DMS53 (cell line): Measurements from ENCODE around the gene PLCL1.

ENCODE experiments used
- DNase-seq: peaks from one replicate; lab custom pipeline; 2025; lab: John Stamatoyannopoulos, UW

Gene PLCL1

DNA sequence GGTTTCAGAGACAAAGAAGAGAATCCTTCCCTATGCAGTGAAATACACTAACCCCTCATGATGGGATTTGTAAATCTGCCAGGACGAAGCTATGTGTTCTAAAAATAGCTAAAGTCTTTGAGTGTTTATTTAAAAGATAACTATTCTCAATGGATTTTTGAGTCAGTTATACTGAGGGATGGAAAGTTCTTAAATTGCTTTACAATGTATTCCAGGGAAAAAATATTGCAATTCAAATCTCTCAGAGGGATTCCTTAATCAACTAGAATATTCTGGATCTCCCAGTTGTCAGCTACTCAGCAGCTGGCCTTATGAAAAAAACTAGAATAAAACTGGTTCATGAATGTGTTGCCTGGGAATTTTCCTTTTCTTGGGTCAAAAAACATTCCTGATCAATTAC, 312.4 kb downstream of the PLCL1 start:
- DNase-seq: no peak

DNA sequence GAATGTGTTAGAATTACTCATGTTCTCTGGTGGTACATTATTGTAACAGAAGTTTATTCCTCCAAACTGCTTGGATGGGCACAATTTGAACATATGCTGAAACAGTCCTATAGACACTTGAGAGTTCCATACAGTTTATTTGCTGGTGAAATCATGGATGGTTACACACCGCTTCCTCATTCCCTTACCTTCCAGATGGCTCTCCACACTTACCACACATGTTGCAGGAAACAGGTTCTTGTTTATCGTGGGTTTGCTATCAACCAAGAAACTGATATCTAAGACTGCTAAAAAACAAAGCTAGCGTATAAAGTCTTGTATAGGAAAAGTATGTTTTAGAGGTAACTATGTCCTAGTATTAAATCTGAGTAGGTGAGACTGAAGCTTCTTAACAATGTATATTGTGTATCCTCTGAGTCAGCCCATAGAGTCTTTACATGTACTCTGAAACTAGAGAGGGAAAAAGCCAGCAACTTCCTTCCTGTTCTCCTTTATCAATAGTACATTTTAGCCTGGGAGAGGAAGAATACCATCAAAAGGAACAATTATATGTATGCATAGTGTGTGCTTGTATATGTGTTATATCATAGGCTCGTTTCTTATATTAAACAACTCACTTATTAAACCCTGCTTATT, 313.1 kb downstream of the PLCL1 start:
- DNase-seq: peak; percentile 49

DNA sequence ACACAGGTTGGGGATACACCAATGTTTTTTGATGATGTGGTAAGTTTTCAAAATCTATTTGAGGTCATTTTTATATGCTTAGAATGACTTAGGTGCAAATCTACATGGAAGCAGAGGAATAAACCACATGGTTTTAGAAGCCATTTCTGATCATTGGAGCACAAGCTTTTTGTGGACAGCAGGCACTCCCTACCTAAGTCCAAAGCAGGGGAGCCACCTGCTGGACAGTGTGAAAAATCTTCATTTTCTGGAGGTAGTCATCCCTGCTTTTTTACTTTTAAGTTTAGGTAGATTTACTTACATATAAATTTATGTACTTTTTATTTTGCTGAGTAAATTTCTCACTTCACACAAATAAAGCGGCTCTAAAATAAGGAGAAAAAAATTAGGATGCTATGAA, 323.2 kb downstream of the PLCL1 start:
- DNase-seq: peak; percentile 86

DNA sequence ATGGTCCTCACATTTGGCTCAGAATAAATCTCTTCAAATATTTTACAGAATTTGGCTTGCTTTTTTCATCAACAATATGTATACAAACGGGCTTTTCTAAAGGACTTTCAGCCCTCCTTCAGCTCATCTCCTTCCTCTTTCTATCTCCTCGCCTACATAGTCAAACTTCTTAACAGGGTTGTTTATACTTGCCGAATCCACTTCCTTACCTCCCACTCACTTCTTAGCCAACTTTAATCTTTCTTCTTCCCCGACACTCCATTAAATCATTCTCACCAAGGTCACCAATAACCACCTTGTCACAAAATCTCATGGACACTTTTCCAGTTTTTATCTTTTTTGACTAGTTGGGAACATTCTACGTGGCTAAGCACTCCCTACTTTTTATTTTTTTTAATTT, 325.2 kb downstream of the PLCL1 start:
- DNase-seq: no peak

DNA sequence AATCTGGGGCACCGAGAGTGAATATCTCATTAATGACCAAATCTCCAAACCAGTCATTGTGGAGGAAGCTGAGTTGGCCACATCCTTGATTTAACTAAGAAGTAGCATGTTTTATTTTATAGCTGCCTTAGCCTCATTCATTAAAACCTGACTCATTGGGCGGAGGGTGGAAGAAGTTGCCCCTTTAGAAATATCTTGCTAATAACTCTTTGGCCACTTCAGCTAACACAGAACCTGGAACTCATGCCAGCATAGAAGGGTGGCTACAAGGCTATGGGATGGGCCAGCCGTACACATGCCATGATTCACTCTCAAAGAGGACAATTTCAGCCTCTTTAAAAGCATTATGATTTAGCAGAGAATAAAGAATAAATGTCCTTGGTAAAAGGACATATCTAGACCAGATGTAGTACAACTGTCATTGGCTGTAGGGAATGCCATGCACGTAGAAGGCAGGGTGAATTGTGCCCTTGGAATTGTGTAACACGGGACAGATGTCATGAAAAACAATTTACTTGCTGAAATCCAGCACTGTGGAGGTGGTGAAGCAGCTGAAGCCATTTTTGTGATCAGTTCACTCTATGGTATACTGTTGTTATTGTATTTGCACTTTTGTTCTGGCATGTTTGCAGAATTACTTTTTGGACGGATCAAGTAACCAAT, 330.0 kb downstream of the PLCL1 start:
- no peak for DNase-seq

DNA sequence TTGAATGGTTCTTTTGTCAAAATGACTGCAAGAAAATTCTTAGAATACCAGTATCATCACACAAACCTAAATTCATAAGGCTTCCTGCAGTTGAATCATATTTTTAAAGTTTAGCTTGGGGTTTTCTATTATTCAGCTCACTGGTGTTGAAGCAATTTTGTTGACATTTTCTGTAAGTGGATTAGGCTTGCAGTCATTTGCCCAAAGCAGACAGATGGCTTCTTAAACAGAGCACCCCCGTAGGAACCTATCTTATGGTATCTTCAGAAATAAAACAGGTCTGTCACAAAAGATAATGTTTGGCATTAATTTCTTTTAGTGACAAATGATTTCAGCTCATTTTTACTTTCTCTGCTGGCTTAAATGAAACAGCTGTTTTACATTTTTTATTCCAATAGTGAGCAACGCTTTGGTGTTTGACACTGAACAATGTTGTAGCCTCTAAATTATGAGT, 331.1 kb downstream of the PLCL1 start:
- no peak for DNase-seq

DNA sequence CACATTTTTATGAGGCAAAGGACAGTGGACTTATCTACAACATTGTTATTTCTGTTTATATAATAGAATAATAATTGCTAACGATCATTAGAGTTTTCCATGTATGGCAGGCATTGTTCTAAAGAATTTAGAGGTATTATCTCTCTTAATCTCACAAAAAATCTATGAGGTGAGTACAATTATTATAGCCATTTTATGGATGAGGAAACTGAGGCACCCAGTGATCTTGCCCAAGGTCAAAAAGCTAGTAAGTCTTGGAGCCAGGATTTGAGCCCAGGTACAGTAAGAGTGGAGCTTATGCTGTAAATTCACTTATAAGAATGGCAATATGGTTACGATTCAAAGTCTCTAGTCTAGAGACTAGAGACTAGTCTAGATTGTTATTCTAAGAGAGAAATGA, 331.7 kb downstream of the PLCL1 start:
- no peak for DNase-seq

DNA sequence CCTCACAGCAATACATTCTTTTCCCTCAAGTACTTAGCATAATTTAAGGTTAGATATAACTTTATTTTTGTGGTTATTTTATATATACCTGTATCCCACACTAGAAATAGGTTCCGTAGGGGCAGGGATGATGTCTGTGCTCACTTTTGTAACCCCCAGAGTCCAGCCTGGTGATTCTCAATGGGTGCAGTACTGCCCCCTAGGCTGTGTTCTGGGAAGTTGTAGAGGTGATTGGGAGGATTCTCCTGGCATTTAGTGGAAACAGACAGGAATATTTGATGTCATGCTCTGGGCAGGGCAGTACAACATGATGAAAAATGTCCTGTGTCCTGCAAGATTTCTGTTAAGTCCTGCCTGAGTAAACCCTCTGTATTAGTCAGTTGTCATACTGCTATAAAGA, 333.3 kb downstream of the PLCL1 start:
- DNase-seq: no peak

DNA sequence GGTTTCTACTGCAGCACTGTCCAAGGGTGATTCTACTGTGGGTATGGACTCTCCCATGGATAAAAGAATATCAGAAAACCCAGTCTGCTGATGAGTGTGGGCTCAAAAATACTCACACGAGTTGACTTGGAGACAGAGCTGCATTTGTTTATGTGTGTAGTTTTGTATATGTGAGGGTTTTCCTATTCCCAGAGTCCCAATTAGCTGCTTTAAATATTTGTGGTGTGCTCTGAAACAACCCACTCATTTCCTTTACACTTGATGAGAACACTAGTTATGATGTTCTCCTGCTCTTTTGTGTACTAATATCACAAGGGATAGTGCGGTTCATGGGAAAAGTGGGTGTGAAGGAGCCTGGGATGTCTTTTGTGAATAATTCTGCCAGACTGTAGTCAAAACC, 337.3 kb downstream of the PLCL1 start:
- DNase-seq: no peak

DNA sequence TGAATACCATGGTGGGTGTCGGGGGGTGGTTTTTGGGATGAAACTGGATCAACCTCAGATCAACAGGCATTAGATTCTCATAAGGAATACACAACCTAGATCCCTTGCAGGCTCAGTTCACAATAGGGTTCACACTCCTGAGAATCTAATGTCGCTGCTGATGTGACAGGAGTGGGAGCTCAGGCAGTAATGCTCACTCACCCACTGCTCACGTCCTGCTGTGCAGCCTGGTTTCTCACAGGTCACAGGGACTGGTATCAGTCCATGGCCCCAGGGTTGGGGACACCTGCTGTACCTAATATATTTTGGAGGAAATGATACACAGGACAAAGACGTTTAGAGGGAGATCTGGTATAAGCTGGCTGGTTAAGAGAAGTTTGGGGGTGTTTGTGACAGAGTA, 338.8 kb downstream of the PLCL1 start:
- DNase-seq: no peak

DNA sequence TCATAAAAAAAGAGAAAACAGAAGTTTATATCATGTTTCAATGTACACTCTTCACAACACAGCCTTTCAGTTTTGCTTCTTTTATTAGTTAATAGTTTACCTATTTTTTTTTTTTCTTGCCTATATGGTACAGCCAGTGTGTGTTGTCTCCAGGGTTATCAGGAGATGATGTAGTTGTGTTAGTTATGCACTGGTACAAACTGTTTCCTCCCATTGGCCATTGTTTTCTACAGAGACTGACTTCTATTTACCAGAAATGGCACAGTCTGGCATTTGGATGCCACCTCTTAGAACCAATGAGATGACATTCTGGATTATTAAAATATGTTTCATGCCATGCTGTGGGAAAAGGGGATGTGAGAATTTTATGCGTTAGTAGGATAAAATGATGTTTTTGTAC, 339.4 kb downstream of the PLCL1 start:
- peak; percentile 34 for DNase-seq

DNA sequence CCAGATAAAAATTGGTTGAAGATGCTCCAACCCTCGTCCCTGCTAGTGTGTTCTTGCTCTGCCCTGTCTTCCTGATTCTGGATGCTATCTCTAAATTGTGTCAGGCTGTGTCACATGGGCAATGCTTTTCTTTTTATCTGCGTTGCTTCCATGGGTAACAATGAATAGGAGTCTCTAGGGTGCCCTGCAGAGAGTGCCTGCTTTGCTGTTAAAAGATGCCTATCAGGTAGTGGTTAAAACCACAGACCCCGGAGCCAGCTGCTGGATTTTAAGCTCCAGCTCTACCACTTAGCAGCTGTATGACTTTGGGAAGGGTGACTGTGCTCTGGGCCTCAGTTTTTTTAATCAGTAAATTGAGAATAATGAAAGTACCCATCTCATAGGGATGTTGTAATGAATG, 340.3 kb downstream of the PLCL1 start:
- no peak for DNase-seq

DNA sequence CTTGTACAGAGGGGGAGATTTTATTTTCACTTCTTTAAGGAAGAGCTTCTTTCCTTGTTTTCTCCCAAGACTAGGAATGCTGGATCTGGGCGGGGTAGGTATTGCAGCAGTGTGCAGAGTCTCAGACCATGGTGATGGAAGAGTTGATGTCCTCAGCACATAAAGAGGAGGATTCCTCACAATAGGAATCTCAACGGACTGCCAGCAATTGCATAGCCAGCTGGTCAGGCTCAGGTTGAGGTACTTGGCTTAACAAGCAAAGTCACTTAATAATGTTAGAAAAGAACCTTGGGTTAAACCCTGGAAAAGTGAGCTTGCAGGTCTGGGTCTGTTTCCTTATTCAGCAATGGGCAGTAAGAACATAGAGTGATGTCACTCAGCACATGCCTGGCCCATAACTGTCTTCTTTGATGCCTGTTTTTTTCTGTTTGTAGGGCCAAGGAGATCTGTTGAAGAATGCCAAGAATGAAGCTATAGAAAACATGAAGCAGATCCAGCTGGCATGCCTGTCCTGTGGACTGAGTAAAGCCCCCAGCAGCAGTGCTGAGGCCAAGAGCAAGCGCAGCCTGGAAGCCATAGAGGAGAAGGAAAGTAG, 342.1 kb downstream of the PLCL1 start:
- no peak for DNase-seq

DNA sequence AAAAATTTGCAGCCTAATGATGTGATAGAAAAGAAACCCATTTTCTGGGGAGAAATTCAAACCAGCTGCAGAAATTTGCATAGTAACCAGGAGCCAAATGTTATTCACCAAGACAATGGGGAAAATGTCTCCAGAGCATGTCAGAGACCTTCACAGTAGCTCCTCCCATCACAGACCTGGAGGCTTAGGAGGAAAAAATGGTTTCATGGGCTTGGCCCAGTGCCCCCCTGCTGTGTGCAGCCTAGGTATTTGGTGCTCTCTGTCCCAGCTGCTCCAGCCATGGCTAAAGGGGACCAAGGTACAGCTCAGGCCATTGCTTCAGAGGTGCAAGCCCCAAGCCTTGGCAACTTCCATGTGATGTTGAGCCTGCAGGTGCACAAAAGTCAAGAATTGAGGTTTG, 352.9 kb downstream of the PLCL1 start:
- DNase-seq: no peak

DNA sequence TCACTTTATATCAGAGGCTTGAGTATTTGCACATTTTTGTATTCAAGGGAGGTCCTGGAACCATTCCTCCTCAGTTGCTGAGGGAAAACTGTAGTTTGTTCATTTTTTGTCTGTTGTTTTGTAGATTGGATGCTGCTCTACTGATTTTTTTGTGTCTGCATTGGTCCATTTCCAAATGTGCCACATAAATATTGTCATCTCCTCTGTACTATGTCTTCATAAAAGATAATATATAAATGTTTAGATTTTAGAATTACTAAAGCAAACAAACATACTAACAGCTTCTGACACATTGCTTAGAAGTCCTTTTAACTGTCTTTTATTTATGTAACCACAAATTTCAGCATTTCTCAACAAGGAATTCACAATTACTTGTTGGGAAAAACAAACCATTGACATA, 356.8 kb downstream of the PLCL1 start:
- no peak for DNase-seq

DNA sequence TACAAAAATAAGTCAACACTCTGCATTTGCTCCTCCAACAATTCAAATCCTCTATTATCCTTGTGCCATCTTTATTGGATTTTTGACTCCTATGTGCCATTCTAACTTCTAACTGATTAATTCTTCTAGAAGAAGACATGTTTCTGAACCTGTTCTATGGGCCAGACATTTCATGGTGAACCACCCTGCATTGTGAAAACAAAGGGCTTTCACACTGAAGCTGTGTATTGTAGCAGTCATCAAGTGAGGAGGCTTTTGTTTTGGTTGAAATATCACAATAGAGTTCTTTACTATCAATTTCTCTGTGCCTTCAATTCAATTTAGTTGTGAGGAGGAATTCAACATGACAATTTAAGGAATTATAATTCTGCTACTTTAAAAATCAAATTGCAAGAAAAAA, 357.9 kb downstream of the PLCL1 start:
- no peak for DNase-seq

DNA sequence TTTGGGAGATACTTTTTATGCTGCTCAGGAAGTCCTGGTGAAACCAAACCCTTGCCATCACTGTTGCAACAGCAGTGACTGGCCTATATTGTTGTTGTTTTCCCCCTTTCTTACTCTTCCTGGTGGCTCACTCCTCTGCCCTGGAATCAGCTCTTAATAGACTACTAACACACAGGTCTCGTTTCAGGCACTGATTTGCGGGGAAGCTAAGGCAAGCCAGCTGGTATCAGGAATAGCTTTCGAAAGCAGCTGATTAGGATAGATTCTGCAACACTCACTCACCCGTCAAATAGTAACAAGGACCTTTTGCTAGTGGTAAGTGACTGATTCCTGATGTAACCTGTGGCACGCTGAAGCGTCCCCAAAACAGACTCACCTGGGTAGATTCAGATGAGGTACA, 360.4 kb downstream of the PLCL1 start:
- no peak for DNase-seq

DNA sequence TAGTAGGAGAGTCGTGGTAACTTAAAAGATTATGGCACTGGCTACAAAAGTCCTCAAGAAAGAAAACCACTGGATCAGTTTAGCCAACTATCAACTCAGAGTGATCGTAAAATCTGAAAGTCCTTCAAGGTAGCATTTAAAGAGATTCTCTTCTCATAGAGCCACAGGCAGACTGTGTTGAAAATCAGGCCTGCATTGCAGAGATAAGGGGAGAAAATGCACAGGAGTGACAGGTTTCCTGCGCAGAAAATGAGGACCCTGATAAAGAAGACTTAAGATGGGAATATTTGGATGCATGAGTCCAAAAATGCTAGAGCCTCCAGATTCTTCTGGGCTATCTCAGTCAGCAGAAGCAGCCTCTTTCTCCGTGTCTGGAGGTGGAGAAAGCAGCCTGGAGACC, 360.9 kb downstream of the PLCL1 start:
- no peak for DNase-seq

DNA sequence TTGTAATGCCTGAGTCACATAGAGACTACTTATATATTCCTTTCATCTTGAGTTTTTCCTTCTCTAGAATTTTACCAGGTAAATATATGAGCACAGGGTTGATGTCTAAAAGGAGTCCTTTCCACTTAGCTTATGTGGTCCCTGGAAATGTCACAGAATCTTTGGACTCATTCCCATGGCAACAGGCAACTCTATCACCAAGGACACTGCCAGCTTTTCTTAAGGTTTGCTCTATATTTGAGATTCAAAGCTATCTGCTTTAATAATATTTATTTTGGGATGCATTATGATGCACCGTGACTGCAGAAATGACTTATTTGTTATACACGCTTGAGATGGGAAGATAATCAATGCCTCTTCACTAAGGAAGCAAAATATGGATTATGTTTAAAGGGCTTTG, 363.0 kb downstream of the PLCL1 start:
- no peak for DNase-seq

DNA sequence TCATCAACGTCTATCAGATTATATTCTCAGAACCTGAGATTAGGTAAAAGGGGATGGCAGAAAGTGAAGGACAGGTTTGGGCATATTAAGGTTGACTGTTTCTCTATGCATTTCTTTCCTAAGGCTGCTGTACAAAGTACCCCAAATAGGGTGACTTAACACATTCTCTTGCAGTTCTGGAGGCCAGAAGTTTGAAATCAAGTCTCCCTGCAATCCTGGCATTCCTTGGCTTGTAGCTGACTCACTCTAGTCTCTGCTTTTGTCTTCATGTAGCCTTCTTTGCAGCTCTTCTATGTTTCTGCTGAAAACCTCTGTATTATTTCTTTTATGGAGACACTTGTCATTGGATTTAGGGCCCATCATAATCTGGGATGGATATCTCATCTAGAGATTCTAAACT, 364.3 kb downstream of the PLCL1 start:
- DNase-seq: no peak

DNA sequence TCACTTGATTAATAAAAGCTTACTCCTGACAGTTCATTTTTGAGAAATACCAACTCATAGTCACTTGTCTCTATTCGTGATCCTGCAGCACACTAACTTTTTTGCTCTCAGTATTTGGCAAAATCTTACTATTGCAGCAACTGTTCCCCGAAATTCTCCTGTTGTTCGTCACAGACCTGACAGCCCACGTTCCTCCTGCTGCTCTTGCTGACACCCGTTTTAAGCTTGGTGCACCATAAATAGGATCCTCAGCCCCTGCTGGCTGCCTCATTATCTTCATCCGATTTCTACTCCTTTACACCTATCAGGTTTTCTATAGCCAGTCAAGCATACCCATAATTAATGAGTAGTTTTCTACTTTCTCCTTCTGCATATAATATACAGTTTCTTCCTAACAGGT, 368.8 kb downstream of the PLCL1 start:
- DNase-seq: no peak

DNA sequence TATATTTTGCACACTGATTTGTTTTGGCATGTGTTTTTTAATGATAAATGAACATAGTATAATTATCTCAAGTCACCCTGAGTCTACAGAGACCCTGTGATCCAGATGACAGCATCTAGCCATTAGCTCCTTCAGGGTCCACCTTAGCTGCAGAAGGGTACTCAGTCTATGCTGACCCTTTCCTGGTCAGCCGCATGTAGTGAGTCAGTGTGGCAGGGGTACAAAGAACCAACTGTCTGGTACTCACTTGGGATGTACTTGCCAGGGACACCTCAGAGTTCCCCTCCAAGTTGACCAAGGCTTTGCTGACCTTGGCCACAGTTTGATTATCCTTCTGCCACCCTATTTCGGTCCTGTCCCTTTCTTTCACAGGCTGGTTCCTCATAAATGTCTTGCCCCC, 369.5 kb downstream of the PLCL1 start:
- DNase-seq: no peak

DNA sequence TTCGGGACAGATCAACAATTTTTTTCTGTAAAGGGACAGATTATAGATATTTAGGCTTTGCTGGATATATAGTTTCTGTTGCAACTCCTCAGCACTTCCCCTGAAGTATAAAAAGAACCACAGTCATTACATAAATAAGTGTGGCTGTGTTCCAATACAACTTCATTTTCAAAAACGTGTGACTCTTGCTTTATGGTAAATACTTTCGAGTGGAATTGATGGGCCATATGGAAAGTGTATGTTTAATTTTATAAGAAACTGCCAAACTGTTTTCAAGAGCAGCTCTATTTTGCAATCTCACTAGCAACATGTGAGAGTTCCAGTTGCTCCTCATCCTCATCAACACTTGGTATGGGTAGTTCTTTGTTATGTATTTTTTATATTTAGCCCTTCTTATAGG, 370.9 kb downstream of the PLCL1 start:
- no peak for DNase-seq

DNA sequence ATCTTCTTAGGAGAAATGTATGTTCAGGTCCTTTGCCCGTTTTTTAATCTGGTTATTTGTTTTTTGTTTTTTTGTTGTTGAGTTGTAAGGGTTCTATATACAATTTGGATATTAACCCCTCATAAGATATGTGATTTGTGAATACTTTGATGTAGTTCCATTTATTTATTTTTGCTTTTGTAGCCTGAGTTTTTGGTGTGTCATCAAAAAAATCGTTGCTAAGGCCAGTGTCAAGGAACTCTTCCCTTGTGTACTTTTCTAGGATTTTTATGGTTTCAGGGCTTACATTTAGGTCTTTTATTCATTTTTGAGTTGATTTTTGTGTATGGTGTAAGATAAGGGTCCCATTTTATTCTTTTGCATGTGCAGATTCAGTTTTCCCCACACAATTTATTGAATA, 372.6 kb downstream of the PLCL1 start:
- no peak for DNase-seq
